Parathyroid adenoma (tissue), 2 donors: ENCODE results near the gene ZEB2.
"Not testable (repeated sequence)": the region's sequence is repeated elsewhere in the genome, so short reads cannot be mapped to it uniquely, and the experiment has no call there.

Source experiments
- H2AFZ ChIP-seq: fragments of 300-600 bp; sonication (generic); one replicate; pipeline ENCODE4 v1.7.0; 2017; ENCODE audit warnings: antibody characterized with exemption, mild to moderate bottlenecking
- H3K27ac ChIP-seq: fragments of 300-600 bp; sonication (generic); one replicate; pipeline ENCODE4 v1.7.0; 2017
- H3K27me3 ChIP-seq: fragments of 300-600 bp; sonication (generic); one replicate; pipeline ENCODE4 v1.7.0; 2017; ENCODE audit warnings: low read length; ENCODE audit not compliant: control insufficient read depth, insufficient read depth
- H3K36me3 ChIP-seq: fragments of 300-600 bp; sonication (generic); one replicate; pipeline ENCODE4 v1.7.0; 2017; ENCODE audit warnings: low read length; ENCODE audit not compliant: control insufficient read depth, insufficient read depth
- H3K4me1 ChIP-seq: fragments of 300-600 bp; sonication (generic); one replicate; pipeline ENCODE4 v1.7.0; 2017; ENCODE audit warnings: control low read depth
- H3K4me2 ChIP-seq: fragments of 300-600 bp; sonication (generic); one replicate; pipeline ENCODE4 v1.7.0; 2017; ENCODE audit warnings: low read length
- H3K4me3 ChIP-seq: fragments of 300-600 bp; sonication (generic); one replicate; pipeline ENCODE4 v1.7.0; 2017; ENCODE audit warnings: low read depth, low read length
- H3K79me2 ChIP-seq: fragments of 300-600 bp; sonication (generic); one replicate; pipeline ENCODE4 v1.7.0; 2017; ENCODE audit warnings: control low read depth
- H3K9ac ChIP-seq: fragments of 300-600 bp; sonication (generic); one replicate; pipeline ENCODE4 v1.7.0; 2017; ENCODE audit warnings: mild to moderate bottlenecking
- H3K9me3 ChIP-seq: fragments of 300-600 bp; sonication (generic); one replicate; pipeline ENCODE4 v1.7.0; 2017; ENCODE audit warnings: low read length; ENCODE audit not compliant: control insufficient read depth
- TF ChIP-seq, protein P1 (sequence below): fragments of 300-600 bp; sonication (generic); IDR thresholded peaks from one replicate; pipeline ENCODE4 v1.7.0; 2017; ENCODE audit warnings: antibody characterized with exemption, mild to moderate bottlenecking
- donor health status: primary hyperparathyroidism.

Gene ZEB2

DNA sequence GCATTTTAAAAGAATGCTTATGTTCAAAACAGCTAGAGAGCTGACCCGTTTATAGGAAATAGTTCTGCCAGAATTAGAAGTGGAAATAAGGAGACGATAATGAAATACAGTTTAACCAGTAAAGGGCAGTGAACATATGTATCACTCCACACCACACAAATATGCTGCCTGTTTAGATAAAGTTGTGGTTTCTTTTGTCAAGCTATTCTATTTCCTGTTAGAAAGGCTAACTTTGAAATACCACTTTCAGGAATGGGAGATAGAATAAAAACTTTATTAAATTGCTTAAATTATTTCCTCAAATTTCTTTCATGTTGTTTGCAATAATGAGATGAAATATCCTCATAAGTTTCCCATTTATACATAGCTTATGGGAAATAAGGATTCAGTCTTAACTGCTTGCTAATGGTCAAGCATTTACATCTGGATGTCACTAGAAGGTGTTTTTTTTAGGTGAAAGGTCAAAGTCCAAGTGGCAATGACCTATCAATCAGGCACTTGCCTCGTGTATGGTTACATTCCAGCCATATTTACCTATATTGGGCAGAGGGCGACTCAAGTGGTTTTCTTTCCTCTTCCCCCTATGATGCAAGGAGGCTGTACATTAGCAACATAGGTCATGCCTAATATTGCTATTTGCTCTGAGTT is 148.9 kb downstream of the ZEB2 start:
- TF ChIP-seq, protein P1, sequence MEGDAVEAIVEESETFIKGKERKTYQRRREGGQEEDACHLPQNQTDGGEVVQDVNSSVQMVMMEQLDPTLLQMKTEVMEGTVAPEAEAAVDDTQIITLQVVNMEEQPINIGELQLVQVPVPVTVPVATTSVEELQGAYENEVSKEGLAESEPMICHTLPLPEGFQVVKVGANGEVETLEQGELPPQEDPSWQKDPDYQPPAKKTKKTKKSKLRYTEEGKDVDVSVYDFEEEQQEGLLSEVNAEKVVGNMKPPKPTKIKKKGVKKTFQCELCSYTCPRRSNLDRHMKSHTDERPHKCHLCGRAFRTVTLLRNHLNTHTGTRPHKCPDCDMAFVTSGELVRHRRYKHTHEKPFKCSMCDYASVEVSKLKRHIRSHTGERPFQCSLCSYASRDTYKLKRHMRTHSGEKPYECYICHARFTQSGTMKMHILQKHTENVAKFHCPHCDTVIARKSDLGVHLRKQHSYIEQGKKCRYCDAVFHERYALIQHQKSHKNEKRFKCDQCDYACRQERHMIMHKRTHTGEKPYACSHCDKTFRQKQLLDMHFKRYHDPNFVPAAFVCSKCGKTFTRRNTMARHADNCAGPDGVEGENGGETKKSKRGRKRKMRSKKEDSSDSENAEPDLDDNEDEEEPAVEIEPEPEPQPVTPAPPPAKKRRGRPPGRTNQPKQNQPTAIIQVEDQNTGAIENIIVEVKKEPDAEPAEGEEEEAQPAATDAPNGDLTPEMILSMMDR, result no peak

DNA sequence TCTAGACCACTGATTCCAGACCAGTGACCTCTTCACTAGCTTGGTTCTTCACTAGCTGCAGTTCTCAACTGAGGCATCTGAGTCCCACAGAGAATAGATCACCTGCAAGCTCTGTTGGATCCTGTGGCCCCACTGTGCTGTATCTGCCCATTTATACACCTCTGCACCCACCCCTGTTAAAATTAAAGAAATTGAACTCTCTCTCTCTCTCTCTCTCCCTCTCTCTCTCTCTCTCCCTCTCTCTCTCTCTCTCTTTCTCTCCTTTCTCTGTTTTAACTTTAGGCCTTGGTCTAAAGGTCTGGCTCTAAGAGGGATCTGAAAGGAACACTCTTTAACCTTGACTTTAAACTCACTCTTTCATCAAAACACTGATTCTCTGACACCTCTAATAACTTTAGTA is 150.5 kb downstream of the ZEB2 start:
- H3K4me2 ChIP-seq, result no peak overlapping the region
- H3K36me3 ChIP-seq, result no peaks in the 10 kb centered on the region
- H3K9ac ChIP-seq, result no peak overlapping the region
- no peaks in the 10 kb centered on the region for H3K9me3 ChIP-seq
- TF ChIP-seq, protein P1, result no peak
- H3K27me3 ChIP-seq, result no peaks in the 10 kb centered on the region
- H3K4me1 ChIP-seq, result no peaks in the 10 kb centered on the region
- no peak overlapping the region for H3K4me3 ChIP-seq
- no peak overlapping the region for H2AFZ ChIP-seq
- no peaks in the 10 kb centered on the region for H3K79me2 ChIP-seq
- no peak overlapping the region for H3K27ac ChIP-seq

More for the DNA sequence above, 148.9 kb downstream of the ZEB2 start:
- Histone ChIP-seq H3K4me2 (no peak overlapping the region), H3K36me3 (no peaks in the 10 kb centered on the region), H3K4me1 (no peaks in the 10 kb centered on the region), H3K79me2 (no peaks in the 10 kb centered on the region), H2AFZ (no peak overlapping the region), H3K27ac (no peak overlapping the region), H3K9me3 (no peaks in the 10 kb centered on the region), H3K9ac (no peak overlapping the region), H3K27me3 (no peaks in the 10 kb centered on the region), H3K4me3 (no peak overlapping the region)

DNA sequence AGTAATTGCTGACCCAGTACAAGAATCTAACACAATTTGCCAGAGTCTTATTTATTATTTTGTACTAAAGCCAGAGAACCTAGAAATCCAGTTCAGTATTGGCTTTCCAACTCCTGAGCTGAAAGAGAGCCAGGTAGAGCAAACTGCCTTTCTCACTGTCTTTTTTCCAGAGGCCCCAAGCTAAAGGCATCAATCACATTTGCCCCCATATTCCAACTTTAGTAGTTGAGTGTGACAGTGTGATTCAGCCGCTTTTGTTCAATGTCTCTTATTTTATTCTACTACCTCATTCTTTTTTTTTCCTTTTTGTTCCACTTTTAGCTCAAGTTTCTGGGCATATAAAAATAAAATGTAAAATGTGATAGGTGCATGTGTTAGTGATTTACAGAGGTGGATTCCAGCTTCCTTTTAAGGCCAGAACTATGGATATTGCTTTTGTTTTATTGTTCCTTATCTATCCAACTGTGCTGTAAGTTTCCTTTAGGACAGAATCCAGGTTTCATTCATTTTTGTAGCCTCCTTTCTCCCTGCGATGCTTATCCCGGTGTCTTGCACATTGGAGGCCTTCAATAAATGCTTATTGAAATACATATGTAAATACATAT is 153.0 kb downstream of the ZEB2 start:
- H3K4me1 ChIP-seq, result no peaks in the 10 kb centered on the region
- no peaks in the 10 kb centered on the region for H3K9me3 ChIP-seq
- no peaks in the 10 kb centered on the region for H3K27me3 ChIP-seq
- TF ChIP-seq, protein P1, result no peak
- no peak overlapping the region for H3K9ac ChIP-seq
- no peak overlapping the region for H2AFZ ChIP-seq
- no peak overlapping the region for H3K27ac ChIP-seq
- no peaks in the 10 kb centered on the region for H3K36me3 ChIP-seq
- no peak overlapping the region for H3K4me3 ChIP-seq
- no peak overlapping the region for H3K4me2 ChIP-seq
- no peaks in the 10 kb centered on the region for H3K79me2 ChIP-seq

DNA sequence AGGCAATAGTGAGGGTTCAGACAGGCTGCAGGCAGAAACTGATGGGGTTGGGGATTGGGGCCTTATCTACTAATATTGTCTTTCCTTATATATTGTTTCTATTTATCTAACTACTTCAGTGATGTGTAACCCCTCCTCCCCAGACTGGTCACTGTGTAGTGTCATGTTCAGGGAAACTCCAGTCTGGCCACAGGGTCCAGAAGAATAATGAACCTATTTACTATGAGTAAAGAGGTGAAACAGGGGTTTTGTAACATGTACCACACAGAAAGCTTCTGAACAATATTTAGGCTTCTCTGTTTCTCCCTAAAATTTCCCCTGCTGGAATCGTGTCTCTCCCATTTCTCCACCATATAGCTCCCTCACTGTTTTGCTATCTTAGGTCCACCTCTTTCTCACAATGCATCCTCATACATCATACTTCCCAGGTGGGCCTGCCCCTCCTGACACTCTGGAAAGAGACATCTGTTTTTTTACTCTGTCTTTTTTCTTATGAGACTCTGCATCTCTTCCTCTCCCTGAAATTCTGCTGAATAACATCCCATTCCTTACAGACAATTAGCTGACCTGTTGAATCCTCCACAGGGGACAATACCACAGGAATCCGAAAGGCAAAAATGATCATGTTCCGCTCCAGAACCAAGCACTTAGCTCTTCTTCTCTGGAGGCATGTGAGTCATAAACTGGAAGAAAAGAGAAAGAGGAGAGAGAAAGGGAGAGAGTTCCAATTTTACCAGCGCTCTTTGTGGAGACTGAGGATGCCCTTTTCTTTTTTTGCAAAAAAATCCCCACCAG is 154.8 kb downstream of the ZEB2 start:
- H2AFZ ChIP-seq, result no peak overlapping the region
- no peaks in the 10 kb centered on the region for H3K9me3 ChIP-seq
- no peak overlapping the region for H3K4me2 ChIP-seq
- no peak overlapping the region for H3K27ac ChIP-seq
- H3K4me1 ChIP-seq, result no peaks in the 10 kb centered on the region
- H3K9ac ChIP-seq, result no peak overlapping the region
- no peak overlapping the region for H3K4me3 ChIP-seq
- H3K27me3 ChIP-seq, result no peaks in the 10 kb centered on the region
- H3K36me3 ChIP-seq, result no peaks in the 10 kb centered on the region
- TF ChIP-seq, protein P1, result no peak
- no peaks in the 10 kb centered on the region for H3K79me2 ChIP-seq

DNA sequence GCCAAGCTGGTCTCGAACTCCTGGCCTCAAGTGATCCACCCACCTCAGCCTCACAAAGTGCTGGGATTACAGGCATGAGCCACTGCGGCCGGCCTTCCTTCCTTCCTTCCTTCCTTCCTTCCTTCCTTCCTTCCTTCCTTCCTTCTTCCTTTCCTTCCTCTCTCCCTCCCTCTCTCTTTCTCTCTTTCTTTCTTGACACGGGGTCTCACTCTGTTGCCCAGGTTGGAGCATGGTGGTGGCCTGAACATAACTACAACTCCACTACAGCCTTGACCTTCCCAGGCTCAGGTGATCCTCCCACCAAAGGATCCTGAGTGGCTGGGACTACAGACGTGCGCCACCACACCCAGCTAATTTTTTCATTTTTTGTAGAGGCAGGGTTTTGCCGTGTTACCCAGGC is 155.7 kb downstream of the ZEB2 start:
- H3K4me3 ChIP-seq, H3K36me3 ChIP-seq, H3K27ac ChIP-seq, H2AFZ ChIP-seq, H3K4me1 ChIP-seq, H3K27me3 ChIP-seq, H3K4me2 ChIP-seq, H3K9me3 ChIP-seq, H3K79me2 ChIP-seq, H3K9ac ChIP-seq: not testable (repeated sequence)
